Activated T-cell treated with anti-CD3 and anti-CD28 coated beads for 4 hours (primary cell): Measurements from ENCODE around the gene CNGA2.

ENCODE experiments used
- DNase-seq: peaks from one replicate; pipeline ENCODE4 v3.0.0-alpha.2; 2020

CNGA2 gene

DNA sequence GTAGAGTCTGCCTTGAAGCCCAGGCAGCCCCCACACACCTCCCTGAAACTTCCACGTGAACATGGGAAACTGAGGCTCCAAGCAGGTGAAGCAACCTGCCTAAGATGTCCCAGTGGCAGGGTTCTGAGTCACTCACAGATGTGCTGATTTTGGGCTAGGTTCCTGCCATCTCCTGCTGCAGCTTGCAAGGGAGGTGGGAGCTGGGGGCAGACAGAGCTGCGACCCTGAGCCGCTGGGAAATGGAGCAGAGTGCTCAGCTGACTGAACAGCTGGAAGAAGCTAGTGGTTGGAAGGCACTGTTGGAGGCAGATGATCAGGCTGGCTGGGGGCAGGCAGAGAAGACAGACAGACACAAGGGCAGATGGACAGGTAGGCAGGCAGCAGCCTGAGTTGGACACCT, 22.3 kb upstream of the CNGA2 start:
- no peak for DNase-seq

DNA sequence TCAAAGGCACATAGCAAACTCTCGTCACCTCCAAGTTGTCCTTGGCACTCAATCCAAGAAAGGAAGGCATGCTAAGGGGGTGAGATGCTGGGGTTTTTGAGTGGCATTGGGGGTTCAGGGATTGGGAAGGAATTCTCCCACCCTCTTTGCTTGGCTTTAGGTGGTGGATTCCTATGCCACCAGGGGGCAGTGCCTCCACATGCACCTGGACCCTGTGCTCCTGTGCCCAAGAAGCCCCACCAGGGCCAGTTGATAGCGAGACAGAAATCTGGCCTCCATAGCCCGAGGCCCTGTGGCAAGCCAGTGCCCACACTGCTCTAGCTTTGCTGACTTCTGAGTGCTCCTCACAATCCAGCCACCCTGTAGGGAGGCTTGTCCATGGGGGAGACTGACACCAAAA, 20.7 kb upstream of the CNGA2 start:
- DNase-seq, result no peak

DNA sequence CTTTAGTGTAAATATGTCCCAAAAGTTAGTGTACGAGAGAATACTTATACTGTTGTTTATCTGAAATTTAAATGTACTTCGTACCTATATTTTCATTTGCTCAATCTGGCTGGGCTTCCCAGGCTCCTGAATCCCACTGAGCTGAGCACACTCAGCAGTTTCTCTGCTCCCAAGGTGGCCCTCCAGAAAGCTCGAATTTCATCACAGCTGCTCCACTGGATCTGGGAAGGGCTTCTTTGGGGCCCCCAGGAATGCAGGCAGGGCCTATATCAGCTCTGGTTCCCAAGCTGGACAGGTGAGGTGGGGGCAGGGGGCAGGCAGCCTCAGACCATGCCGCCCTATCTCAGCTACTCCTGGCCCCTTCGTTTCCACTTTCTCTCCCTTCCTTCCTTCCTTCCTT, 20.2 kb upstream of the CNGA2 start:
- DNase-seq, result no peak

DNA sequence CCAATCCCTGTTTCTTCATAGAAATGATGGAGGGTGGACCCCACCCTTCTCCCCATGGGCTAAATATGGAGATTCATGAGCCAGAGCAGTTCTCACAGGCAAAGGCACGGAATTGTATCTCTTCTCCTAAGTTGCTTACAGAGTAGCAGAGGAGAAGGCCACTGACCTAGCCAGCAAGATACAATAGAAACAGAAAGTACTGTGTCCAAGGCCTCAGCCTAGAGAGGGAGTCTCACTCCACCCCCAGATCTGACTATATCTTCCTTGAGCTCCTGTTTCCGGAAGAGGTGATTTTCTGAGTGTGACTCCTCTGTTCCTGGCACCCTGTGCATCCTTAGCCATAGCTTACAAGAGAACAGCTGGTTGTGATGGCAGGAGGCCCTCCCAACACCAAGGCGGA, 18.8 kb upstream of the CNGA2 start, which contains the start of gene FATE1:
TSS of gene FATE1 (plus strand) at position 284 of the 400 bp plus-strand sequence. CDS start at position 369, 85 bp downstream.
- no peak for DNase-seq

DNA sequence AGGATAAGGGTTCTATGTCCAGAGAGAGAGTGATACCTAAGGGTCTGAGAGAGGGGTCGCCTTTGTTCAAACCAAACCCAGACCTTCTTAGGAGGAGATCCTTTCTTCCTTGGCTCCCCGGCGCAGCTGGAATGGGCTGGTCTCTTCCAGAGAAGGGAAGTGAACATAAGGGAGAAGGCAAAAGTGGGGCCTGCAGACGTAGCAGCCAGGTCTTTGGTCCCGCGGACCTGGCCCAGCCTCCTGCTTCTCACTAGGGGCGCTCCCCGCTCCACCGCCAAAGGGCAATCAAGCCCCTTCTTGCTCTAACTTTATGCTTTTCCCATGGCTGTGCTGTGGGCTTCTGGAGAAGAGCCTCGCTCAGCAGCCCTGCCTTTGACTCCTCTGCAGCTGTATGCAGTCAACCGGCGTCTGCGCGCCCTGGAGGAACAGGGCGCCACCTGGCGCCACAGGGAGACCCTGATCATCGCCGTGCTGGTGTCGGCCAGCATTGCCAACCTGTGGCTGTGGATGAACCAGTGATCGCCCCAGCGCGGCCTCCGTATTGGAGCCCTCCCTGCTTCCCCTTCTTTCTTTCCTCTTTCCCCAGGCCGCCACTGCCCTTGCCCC, 12.2 kb upstream of the CNGA2 start:
- no peak for DNase-seq

DNA sequence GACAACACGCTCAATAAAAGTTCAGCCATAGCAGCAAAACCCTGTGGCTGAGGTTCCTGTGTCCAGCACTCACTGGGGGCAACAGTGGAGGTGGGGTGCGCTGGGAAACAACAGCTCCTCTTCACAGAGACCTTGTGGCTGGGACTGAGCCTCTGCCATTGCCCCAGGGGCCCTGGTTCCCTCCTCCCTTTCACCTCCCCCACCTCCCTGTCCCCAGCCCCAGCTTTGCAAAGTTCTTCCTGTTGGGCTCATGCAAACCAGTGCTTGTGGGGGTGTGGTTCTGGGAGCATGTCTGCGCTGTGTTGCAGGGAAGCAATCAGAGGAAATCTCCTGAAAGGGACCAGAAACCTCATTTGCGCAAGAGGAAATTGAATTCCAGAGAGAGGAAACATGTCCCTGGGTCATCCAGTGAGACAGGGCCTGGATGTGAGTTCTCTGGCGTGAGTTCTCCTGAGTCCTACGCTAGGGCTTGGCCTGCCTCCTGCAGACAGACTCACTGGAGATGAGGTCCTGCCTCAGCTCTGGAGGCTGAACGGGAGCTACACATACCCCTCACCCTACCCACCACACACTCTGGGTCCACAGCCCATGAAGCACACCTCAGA, 11.3 kb upstream of the CNGA2 start:
- no peak for DNase-seq

DNA sequence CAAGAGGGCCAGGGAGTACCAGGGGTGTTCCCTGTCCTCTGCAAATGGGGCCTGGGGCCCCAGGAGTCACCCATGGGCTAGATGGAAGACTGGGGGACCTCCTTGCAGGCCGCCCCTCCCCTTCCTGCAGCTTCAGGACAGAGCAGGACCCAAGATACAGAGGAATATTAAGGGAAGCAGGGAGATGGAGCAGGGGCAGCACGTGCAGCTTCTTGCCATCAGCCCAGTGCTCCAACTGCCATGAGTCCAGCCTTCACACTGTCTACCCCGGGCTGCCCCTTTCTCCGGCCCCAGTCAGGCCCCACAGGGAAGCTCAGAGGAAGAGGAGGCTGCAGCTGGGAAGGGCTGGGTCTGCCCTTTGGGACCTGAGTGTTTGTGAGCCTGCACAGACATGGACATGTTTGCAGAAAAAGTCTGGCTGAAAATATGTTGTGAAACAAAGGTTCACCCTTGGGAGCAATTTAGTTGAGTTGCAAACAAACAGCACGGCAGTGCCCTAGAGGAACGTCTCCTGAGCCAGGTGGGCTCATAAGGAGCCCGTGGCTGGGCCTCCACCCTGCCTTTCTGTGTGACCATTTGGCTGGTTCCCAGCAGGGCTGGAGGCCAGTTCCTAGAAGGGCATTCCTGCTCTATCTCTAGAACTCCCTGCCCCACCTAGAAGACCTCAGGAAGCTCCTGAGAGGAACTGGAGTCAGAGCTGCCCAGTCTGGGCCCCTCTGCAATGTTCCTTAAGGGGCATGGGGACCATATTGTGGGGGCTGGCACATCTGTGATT, 9.8 kb upstream of the CNGA2 start:
- no peak for DNase-seq

DNA sequence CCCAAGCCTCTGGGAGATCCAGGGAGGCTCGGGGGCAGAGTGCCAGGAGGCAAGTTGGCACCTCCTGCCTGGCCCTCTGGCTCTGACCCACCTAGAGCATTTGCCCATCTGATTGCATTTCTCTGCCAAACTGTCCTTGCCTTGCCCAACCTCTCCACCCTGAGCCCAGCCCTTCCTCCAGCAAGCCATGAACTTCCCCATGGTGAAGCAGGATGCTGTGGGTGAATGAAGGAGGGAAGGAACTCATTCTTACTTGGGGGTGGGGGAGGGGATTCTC, 9.3 kb upstream of the CNGA2 start:
- DNase-seq, result no peak

DNA sequence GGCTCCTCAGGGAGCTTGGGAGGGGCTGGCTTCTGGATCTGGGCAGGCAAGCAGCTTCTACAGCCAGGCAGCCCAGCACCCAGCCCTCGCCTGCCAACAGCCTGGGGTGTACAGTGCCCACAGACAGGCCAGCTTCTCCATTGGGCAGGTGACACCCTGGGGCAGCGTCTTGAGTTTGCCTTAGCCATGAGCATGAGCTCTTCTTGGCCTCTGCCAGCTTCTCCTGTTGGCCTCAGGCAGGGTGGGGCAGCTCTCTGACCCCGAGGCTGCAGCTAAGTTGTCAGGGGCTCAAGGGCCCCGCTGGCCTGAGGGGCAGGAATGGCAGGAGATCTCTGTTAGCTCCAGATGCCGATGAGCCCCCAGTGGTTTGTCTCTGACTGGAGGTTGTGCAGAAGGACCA, 7.8 kb upstream of the CNGA2 start:
- DNase-seq, result no peak

DNA sequence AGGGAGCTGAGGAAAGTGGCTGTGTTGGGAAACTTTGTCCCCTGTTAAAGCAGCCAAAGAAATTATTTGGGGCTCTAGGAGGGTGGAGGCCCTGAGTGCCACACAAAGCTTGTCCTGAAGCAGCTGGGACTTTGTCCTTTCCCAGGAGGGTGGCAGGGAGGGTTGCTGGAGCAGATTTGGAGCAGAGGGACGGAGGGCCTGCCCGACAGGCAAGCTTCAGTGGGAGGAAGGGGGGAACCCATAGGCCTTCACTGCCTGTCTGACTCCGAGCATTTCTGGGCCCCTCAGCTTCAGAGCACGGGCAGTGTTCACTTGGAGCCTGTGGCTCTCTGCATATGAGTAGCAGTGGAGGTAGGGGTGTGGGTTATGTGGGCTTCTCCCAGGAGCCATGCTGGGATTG, 7.2 kb upstream of the CNGA2 start:
- no peak for DNase-seq

DNA sequence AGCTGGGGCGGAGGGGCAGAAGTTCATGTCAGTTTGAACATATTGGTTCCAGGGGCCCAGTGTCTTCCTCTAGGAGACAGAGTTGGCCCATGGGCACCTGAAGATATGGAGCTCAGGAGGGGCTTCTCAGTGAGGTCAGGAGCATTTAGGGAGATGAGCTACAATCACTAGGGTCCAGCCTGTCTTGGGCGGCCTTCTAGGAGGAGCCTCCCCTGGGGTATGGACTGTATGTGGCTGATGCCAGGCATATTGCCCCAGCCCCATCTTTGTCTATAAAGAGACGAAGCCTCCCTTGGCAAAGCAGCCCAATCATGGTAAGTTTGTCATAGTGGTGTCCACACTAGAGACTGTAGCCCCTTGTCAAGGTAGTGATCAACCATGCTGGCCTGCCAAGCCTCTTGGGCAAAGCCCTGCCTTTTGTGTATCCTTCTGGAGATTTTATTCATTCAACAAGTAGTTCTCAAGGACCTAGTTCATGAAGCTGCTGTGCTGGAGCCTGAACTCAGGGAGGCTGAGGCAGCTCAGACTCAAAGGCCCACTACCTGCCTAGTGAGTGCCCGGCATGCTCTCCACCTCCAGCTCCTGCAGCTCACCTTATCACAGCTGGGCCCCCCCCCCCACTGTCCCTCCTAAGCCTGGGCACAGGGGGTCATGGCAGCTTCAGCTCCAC, 5.4 kb upstream of the CNGA2 start:
- DNase-seq, result no peak

DNA sequence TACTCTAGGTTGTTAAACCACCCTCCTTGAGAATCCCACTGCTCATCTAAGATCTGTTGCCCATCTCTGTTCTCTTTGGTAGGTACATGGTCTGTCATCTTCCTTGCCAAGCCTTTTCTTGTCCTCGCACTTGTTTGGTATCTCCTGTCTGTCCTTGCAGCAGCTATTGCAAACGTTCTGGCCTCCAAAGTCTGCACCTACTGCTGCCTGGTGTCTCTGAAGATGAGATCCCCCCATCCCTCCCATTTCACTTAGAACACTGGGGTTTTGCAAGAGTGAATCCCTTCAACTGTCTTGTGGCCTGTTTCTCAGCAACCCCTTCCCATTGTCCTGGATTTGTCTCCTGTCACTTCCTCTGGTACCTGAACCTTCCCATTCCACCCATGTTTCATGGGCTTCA, 673 bp downstream of the CNGA2 start:
- DNase-seq, result no peak

DNA sequence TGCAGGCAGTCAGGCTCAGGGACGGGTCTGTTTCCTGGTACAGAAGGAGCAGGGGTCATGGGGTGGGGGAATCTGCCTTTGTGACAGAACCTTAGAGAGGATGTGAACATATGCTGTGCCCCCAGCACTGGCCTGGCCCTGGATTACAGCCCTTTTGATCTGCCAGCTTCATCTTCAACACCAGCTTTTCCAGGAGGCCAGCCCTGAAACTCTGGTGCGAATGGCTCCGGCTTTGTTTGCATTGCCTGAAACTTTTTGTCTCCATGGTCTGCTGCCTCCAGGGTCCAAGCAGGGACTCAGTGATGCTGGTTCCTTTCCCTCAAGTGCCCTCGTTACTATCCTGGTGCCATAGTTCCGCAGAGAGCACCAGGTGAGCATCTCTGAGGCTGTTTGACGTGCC, 2.1 kb downstream of the CNGA2 start:
- no peak for DNase-seq

DNA sequence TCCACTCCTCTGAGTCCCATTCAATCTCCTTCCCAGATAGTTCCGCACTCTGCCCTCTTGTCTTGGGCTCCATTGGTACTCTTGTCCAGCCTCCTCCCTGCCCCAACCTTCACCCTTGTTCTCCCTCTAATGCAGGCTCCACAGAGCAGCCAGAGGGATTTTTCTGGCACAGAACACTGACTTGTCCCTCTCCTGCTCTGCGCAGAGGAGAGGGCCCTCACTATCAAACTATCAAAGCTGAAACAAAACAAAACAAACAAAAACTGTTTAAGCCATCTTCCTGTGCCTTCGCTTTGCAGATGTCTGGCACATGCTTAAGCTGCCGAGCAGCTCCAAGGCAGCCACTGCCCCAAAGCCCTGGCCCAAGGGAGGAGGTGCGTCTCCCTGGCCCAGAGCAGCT, 2.9 kb downstream of the CNGA2 start:
- DNase-seq, result no peak

DNA sequence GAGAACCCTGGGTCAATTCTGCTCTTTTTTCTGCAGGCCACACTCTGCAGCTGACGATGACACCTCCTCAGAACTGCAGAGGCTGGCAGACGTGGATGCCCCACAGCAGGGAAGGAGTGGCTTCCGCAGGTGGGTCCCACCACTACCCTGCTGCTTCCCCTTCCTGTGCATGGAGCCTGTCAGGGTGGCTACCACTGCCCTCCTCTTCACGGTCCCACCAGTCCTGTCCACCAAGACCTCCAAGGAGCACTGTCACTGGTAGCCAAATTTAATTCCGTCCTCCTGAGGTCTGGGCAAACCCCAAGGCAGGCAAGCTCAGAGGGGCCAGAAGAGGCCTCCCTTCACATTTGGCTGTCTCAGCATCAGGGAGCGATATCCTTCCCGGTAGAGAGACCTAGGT, 4.2 kb downstream of the CNGA2 start:
- no peak for DNase-seq

DNA sequence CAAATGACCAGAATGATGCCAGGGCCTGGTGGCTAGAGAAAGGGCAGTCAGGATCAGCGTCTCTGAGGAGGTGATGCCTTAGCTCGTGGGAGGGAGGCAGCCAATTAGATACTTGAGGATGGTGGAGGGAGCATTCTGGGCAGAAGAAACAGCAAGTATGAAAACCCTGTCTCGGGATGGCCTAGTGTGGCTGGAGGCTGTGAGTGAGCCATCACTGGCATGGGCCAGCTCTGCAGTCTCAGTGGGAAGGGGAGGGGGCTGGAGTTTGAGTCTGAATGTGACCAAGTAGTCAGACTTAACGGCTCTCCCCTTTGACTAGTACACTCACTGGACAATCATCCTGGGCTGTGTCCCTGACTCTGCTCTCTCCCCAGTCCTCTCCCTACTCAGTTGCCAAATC, 7.1 kb downstream of the CNGA2 start:
- DNase-seq, result no peak

DNA sequence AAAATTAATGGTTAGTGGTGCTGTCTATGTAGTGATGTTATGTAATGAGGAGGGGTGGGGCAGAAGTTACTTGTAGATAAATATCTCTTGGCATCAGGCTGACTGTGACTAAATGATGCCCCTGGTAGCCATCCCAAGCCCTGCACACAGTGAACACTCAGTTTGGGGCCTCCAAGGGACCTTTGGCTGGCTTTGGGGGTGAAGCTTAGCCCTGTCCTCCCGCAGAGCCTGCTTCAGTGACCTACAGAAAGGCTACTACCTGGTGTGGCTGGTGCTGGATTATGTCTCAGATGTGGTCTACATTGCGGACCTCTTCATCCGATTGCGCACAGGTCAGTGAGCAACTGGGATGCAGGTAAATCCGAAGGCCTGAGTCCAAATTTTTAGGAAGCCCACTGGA, 7.8 kb downstream of the CNGA2 start:
- DNase-seq, result no peak

DNA sequence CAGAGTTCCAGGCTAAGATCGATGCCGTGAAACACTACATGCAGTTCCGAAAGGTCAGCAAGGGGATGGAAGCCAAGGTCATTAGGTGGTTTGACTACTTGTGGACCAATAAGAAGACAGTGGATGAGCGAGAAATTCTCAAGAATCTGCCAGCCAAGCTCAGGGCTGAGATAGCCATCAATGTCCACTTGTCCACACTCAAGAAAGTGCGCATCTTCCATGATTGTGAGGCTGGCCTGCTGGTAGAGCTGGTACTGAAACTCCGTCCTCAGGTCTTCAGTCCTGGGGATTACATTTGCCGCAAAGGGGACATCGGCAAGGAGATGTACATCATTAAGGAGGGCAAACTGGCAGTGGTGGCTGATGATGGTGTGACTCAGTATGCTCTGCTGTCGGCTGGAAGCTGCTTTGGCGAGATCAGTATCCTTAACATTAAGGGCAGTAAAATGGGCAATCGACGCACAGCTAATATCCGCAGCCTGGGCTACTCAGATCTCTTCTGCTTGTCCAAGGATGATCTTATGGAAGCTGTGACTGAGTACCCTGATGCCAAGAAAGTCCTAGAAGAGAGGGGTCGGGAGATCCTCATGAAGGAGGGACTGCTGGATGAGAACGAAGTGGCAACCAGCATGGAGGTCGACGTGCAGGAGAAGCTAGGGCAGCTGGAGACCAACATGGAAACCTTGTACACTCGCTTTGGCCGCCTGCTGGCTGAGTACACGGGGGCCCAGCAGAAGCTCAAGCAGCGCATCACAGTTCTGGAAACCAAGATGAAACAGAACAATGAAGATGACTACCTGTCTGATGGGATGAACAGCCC, 9.3 kb downstream of the CNGA2 start:
- no peak for DNase-seq

DNA sequence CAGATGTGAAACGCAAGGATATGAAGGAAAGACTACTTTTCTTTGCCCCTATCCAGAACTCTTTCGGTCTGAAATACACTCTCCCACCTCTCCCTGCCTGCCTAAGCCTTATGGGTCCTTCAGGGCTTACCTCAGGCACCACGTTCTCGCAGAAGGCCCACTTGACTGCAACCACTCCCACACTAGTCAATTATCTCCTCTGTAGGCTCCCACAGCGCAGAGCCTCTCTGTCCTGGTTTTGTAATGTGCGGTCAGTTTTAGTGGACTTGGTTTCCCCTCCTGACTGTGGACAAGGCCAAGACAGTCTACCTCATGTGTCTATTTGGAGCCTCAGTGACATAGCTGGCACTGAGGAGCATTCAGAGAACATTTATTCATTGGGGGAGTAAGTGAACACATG, 11.1 kb downstream of the CNGA2 start:
- no peak for DNase-seq

DNA sequence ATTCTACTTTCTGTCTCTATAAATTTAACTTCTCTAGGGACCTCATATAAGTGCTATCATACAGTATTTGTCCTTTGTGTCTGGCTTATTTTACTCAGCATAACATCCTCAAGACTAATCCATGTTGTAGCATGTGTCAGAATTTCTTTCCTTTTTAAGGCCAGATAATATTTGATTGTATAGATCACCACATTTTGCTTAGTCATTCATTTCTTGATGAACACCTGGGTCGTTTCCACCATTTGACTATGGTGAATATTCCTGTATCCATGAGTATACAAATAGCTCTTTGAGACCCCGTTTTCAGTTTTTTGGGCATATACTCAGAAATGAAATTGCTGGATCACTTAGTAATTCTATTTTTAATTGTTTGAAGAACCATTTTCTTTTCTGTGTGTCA, 12.0 kb downstream of the CNGA2 start:
- DNase-seq, result no peak

DNA sequence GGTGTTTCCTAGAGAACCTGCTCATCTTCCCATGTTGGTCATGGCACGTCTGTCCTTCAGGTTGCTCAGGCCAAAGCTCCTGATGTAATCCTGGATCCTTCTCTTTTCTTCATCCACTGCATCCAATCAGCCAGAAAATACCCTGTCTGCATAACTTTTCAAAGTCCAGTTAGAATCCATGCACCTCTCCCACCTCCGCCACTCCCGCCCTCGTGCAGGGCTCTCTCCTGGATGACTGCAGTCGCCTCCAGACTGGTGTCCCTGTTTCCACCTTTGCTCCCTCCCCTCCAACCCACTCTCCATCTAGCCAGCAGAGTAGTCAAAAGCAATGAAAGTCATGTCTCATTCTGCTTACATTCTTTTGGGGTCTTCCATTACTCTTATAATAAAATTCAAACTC, 16.0 kb downstream of the CNGA2 start:
- DNase-seq, result no peak

DNA sequence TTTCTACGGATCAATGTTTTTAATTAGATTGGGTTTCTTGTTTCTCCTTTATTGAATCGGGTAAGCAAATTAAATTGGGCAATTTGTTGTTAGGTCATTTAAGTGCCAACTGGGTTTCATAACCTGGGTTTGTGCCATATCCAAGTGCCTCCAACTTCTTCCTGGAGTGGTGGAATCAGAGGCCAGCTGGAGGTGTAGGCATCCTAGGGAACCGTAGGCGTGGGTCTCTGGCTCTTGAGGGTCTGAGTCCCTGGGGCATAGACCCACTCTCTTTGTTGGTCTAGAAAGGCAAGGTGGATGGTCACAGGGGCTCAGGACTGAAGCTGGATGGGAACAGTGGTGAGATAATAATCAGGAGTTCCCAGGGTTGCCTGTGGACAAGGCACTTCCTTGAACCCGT, 18.3 kb downstream of the CNGA2 start:
- DNase-seq, result no peak

DNA sequence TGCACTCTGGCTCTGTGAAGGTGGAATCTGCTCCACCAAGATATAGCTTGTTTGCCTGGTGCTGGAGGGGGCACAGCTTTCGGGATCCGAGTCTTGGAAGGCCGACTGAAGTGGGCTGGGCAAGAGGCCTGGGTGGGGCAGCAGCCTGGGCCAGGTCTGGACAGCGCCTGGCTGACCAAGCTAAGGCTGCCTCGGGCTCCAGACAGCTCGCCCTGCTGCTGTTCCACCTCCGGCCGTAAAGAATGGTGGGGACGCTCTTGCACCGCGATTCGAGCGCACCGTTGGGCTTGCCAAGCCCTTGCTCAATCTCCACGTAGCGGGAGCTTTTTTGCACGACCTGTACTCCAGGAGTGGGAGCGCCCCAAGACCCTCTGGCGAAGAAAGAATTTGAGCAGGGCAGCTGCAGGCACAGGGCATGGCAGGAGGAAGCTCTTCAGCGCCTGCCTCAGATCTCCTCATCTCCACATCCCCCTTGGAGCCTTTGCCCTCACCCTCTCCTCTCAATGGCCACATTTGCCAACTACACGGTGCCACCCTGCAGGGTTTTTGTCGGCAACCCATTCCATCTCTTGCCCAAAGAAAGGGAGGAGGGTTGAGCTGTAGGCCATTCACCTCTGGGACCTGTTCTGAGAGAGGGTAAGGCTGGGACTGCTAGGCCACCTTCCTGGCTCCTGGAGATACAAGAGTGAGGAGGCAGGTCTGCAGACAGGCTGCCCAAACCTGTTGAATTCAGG, 18.9 kb downstream of the CNGA2 start:
- DNase-seq, result no peak
